Upper lobe of left lung (tissue), 4 donors: Measurements from ENCODE around the gene SPATA21.

Experiments used
- POLR2A ChIP-seq, 4 donors: fragments of 450-650 bp; IDR thresholded peaks; one replicate each; pipeline ENCODE4 v1.5.1; 2016 to 2017; ENCODE audit warnings: antibody characterized with exemption in 4 of 4, mild to moderate bottlenecking in 2 of 4
- POLR2AphosphoS5 ChIP-seq, 2 donors: sonication (generic); formaldehyde crosslinking; IDR thresholded peaks; one replicate each; pipeline ENCODE4 v1.5.1; 2017; ENCODE audit warnings: antibody characterized with exemption in 2 of 2
- TF ChIP-seq, protein P1 (sequence below), 6 experiments: fragments of 450-650 bp in 4 of 6; fragments of 200-600 bp in 2 of 6; sonication (generic) in 2 of 6; IDR thresholded peaks; one replicate each; pipeline ENCODE4 v1.5.1; 2016 to 2019; ENCODE audit warnings: antibody characterized with exemption in 6 of 6

DNA sequence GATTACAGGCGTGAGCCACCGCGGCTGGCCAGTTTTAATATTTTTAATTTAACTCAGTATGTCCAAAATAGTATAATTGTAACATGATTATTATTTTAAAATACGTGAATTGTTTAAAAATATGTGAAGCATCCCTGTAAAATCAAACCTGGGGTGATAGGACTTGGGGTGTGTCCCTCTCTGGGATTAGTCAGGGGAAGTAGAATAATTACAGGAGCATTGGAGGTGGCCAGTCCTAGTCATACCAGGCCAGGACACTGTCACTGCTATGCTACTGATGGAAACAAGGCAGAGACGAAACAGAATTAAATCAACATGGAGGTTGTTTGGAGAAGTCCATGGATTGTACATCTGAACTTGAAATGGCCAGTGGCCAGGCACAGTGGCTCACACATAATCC, 53.3 kb downstream of the SPATA21 start:
- TF ChIP-seq POLR2A (IDR thresholded peaks at IDR 0.05) (no peak), POLR2AphosphoS5 (IDR thresholded peaks at IDR 0.05) (no peak)
- TF ChIP-seq, protein P1, sequence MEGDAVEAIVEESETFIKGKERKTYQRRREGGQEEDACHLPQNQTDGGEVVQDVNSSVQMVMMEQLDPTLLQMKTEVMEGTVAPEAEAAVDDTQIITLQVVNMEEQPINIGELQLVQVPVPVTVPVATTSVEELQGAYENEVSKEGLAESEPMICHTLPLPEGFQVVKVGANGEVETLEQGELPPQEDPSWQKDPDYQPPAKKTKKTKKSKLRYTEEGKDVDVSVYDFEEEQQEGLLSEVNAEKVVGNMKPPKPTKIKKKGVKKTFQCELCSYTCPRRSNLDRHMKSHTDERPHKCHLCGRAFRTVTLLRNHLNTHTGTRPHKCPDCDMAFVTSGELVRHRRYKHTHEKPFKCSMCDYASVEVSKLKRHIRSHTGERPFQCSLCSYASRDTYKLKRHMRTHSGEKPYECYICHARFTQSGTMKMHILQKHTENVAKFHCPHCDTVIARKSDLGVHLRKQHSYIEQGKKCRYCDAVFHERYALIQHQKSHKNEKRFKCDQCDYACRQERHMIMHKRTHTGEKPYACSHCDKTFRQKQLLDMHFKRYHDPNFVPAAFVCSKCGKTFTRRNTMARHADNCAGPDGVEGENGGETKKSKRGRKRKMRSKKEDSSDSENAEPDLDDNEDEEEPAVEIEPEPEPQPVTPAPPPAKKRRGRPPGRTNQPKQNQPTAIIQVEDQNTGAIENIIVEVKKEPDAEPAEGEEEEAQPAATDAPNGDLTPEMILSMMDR (IDR thresholded peaks at IDR 0.05) = no peak
